B cell (primary cell): ENCODE data around the gene MYBPC3. TPM values are rescaled to one million over a fixed set of nuclear protein-coding genes. Genes with fewer than 3 reads are reported as not detected.

Source experiments
- ATAC-seq: fragments of 200-7000 bp; cut with Tn5 transposase; one replicate; pipeline ENCODE4 v1.10.0; 2021; ENCODE audit warnings: low read depth, mild to moderate bottlenecking, moderate number of reproducible peaks, moderate library complexity
- CTCF ChIA-PET: fragments of 350-600 bp; sonication (Branson Sonifier 250); formaldehyde crosslinking; loops from one replicate; lab custom pipeline; 2021; ENCODE audit warnings: antibody characterized with exemption, inconsistent platforms; lab: Charles Lee
- POLR2A ChIA-PET: fragments of 350-600 bp; sonication (Branson Sonifier 250); formaldehyde crosslinking; loops from one replicate; lab custom pipeline; 2021; ENCODE audit warnings: antibody characterized with exemption; lab: Charles Lee
- DNase-seq: peaks from one replicate; pipeline ENCODE4 v3.0.0; 2013
- H2AFZ ChIP-seq: 2 replicates; pipeline ENCODE4 v1.6.1; 2012; ENCODE audit warnings: mild to moderate bottlenecking, low read depth, low read length; ENCODE audit not compliant: insufficient read depth, poor library complexity, severe bottlenecking
- H3K27ac ChIP-seq, 2 donors: 1 replicate in 1 of 2; 2 replicates in 1 of 2; pipeline ENCODE4 v1.5.1; 2012 to 2013; ENCODE audit warnings: low read length in 2 of 2, mild to moderate bottlenecking in 2 of 2, moderate library complexity in 1 of 2
- H3K27me3 ChIP-seq, 4 experiments: fragments of 200-600 bp in 1 of 4; sonication (generic) in 1 of 4; replicated peaks in 1 of 4; 1 replicate in 2 of 4; 2 replicates in 2 of 4; pipeline versions ENCODE4 v1.6.1 to v1.7.0; 2013 to 2016; ENCODE audit warnings: low read length in 3 of 4, mild to moderate bottlenecking in 2 of 4, mixed read lengths in 1 of 4, moderate library complexity in 1 of 4; ENCODE audit not compliant: insufficient read depth in 4 of 4, control insufficient read depth in 3 of 4; ENCODE audit errors: control extremely low read depth in 1 of 4
- H3K36me3 ChIP-seq, 2 experiments: replicated peaks in 1 of 2; 1 replicate in 1 of 2; 2 replicates in 1 of 2; pipeline versions ENCODE4 v1.6.1 to v1.7.1; 2013; ENCODE audit warnings: low read length in 1 of 2; ENCODE audit not compliant: insufficient read depth in 2 of 2, control insufficient read depth in 1 of 2; ENCODE audit errors: control extremely low read depth in 1 of 2, extremely low read depth in 1 of 2
- H3K4me1 ChIP-seq, 2 donors: fragments of 200-600 bp in 1 of 2; sonication (generic) in 1 of 2; 1 replicate in 1 of 2; 2 replicates in 1 of 2; pipeline versions ENCODE4 v1.5.1 to v1.6.1; 2013 to 2017; ENCODE audit warnings: low read length in 2 of 2; ENCODE audit not compliant: control insufficient read depth in 2 of 2, insufficient read depth in 2 of 2
- H3K4me2 ChIP-seq: replicated peaks from 2 replicates; pipeline ENCODE3; 2012; ENCODE audit warnings: mild to moderate bottlenecking, low read depth, low read length; ENCODE audit not compliant: poor library complexity, severe bottlenecking
- H3K4me3 ChIP-seq, 5 experiments: fragments of 200-600 bp in 1 of 5; sonication (generic) in 1 of 5; 1 replicate in 3 of 5; 2 replicates in 2 of 5; pipeline versions ENCODE4 v1.5.1 to v1.7.0; 2011 to 2016; ENCODE audit warnings: low read length in 4 of 5, mild to moderate bottlenecking in 4 of 5, low read depth in 2 of 5, control low read depth in 1 of 5, moderate library complexity in 1 of 5; ENCODE audit not compliant: insufficient read depth in 1 of 5; ENCODE audit errors: control extremely low read depth in 1 of 5, extremely low read depth in 1 of 5
- H3K79me2 ChIP-seq: fragments of 200-600 bp; sonication (generic); one replicate; pipeline ENCODE4 v1.6.0; 2016; ENCODE audit warnings: low read length; ENCODE audit not compliant: control insufficient read depth, insufficient read depth
- H3K9ac ChIP-seq: fragments of 200-600 bp; sonication (generic); 2 replicates; pipeline ENCODE4 v1.6.1; 2017; ENCODE audit warnings: mild to moderate bottlenecking, low read length, moderate library complexity
- H3K9me3 ChIP-seq, 3 donors: one replicate each; pipeline versions ENCODE4 v1.6.1 to v1.7.1; 2013; ENCODE audit warnings: low read length in 2 of 3; ENCODE audit not compliant: control insufficient read depth in 2 of 3, insufficient read depth in 1 of 3; ENCODE audit errors: control extremely low read depth in 1 of 3
- H4K20me1 ChIP-seq: 2 replicates; pipeline ENCODE4 v1.6.0; 2012; ENCODE audit warnings: mild to moderate bottlenecking, low read length; ENCODE audit not compliant: insufficient read depth, control insufficient read depth, poor library complexity, severe bottlenecking
- H3K27ac Mint-ChIP-seq: one replicate; pipeline ENCODE4 v1.8.0; 2021; ENCODE audit warnings: mixed read lengths
- H3K27me3 Mint-ChIP-seq: one replicate; pipeline ENCODE4 v1.8.0; 2021; ENCODE audit warnings: mixed read lengths
- H3K4me1 Mint-ChIP-seq: one replicate; pipeline ENCODE4 v1.8.0; 2021; ENCODE audit warnings: mixed read lengths
- H3K4me3 Mint-ChIP-seq: one replicate; pipeline ENCODE4 v1.8.0; 2021; ENCODE audit warnings: mixed read lengths
- H3K9me3 Mint-ChIP-seq: one replicate; pipeline ENCODE4 v1.8.0; 2022; ENCODE audit warnings: mixed read lengths; ENCODE audit not compliant: insufficient read depth
- EZH2 ChIP-seq: IDR thresholded peaks from 2 replicates; pipeline ENCODE4 v1.6.1; 2012; ENCODE audit warnings: borderline replicate concordance, low read depth, mild to moderate bottlenecking, moderate library complexity, low read length; ENCODE audit not compliant: insufficient read depth, poor library complexity, severe bottlenecking
- WGBS: methylation state at CpG from one replicate; pipeline ENCODE4 v1.1.5; 2013; ENCODE audit warnings: missing lambda C conversion rate; ENCODE audit not compliant: insufficient coverage; 5-methylcytosine and 5-hydroxymethylcytosine counted together
- intact Hi-C: fragments of 100-400 bp; cut with micrococcal nuclease; formaldehyde crosslinking; loops from one replicate; pipeline ENCODE4 v1.10.0; 2022
- polyA plus RNA-seq: library from polyadenylated mRNA; depleted of rRNA; stranded (reverse); fragments of >200 nt; gene quantifications from 2 replicates; pipeline ENCODE4 v1.2.3, GENCODE V29; 2012
- total RNA-seq, 2 donors: library from RNA; stranded (reverse); fragments of 120-200 nt in 1 of 2; gene quantifications; 1 replicate in 1 of 2; 2 replicates in 1 of 2; pipeline versions ENCODE4 v1.2.3 to v1.2.4, GENCODE V29; 2013 to 2022
- TF ChIP-seq, protein P1 (sequence below): fragments of 200-600 bp; IDR thresholded peaks from one replicate; pipeline ENCODE4 v1.8.0; 2022; ENCODE audit warnings: antibody characterized with exemption, mild to moderate bottlenecking

MYBPC3 gene
- total and polyA plus RNA-seq, 2 donors (not counting 1 experiment from before 2014, with no cell fraction given), result 0.67 to 1.4 TPM

DNA sequence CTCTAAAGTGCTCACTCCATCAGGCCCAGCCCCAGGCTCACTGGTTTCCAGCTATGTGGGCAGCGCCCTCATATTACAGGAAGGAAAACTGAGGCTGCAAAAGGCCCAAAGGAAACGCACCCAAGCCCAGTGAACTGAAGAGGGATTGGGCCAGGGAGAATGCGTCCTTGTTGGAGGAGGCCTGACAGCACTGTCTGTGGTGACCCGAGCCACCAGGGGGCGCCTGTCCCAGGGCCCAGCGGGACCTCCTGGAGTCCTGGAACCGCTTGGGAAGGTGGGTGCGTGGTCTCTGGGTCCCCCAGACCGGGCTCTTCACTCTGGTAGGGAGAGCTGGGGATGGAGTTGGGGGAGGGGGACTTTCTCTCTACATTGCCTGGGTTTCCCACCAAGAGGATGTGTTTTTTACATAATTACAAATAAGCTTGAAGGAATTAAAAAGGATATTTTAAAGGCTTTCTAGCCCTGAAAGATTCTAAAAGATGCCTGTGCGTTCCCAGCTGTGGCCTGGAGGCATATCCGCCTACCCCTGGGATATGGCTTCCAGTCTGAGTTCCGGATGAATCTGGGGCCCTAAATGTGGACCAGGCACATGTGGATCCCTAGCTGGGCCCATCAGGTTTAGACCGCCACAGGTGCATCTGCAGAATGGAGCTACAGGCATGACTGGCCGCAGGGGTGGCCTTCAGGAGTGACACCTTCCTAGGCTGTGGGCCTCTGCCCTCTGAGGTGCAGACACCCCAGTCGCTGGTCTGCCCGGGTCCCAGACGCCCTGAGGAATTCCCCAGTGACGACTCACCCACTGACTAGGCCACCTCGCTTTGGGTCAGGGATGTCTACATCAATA is 21.6 kb upstream of the MYBPC3 start:
- H3K9me3 Mint-ChIP-seq, result no peaks in the 10 kb centered on the region
- TF ChIP-seq EZH2, result no peak
- TF ChIP-seq, protein P1, sequence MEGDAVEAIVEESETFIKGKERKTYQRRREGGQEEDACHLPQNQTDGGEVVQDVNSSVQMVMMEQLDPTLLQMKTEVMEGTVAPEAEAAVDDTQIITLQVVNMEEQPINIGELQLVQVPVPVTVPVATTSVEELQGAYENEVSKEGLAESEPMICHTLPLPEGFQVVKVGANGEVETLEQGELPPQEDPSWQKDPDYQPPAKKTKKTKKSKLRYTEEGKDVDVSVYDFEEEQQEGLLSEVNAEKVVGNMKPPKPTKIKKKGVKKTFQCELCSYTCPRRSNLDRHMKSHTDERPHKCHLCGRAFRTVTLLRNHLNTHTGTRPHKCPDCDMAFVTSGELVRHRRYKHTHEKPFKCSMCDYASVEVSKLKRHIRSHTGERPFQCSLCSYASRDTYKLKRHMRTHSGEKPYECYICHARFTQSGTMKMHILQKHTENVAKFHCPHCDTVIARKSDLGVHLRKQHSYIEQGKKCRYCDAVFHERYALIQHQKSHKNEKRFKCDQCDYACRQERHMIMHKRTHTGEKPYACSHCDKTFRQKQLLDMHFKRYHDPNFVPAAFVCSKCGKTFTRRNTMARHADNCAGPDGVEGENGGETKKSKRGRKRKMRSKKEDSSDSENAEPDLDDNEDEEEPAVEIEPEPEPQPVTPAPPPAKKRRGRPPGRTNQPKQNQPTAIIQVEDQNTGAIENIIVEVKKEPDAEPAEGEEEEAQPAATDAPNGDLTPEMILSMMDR, result peak; percentile 91
- intact Hi-C loops, result loop anchor here (1.0 to 10.0 kb wide), 6 partner anchors 20 to 479 kb away; partner anchors contain the start of gene SLC39A13
- Histone ChIP-seq H3K4me3 (no peak overlapping the region), H4K20me1 (peaks cover 52% of the 10 kb centered on the region), H3K4me1 (peaks cover 40 to 46% of the 10 kb centered on the region in 2 donors), H3K27ac (peak overlapping the region in 1 of 2 donors; percentile 68), H3K9ac (no peak overlapping the region), H3K9me3 (no peaks in the 10 kb centered on the region), H3K36me3 (peaks cover 1 to 51% of the 10 kb centered on the region in 2 experiments), H2AFZ (no peak overlapping the region), H3K27me3 (no peaks in the 10 kb centered on the region), H3K4me2 (peak overlapping the region; percentile 100), H3K79me2 (peaks cover 100% of the 10 kb centered on the region)
- ChIA-PET POLR2A (interaction anchor here (0.5 to 1.7 kb wide), 8 partner anchors 20 to 104 kb away, joined by 3 to 15 read pairs (median 4); partner anchors contain the start of genes MADD and SLC39A13), CTCF (interaction anchor here (0.8 to 7.3 kb wide), 22 partner anchors 9 to 474 kb away, joined by 3 to 345 read pairs (median 4); partner anchors contain the start of genes ACP2, DDB2, NUP160 and PSMC3)
- ATAC-seq (peak; percentile 35), DNase-seq (peak; percentile 83)
- H3K27me3 Mint-ChIP-seq, result no peaks in the 10 kb centered on the region
- 62% methylated on average over 14 of the region's 19 CpGs for WGBS
- H3K27ac Mint-ChIP-seq, result peak overlapping the region; percentile 65
- peaks cover 51% of the 10 kb centered on the region for H3K4me1 Mint-ChIP-seq
- H3K4me3 Mint-ChIP-seq, result peak overlapping the region; percentile 41
